GM12878 (cell line): Measurements from ENCODE around the gene SIK3. TPM values are rescaled to one million over a fixed set of nuclear protein-coding genes. Genes with fewer than 3 reads are reported as not detected.

Source experiments
- ATAC-seq: fragments of 200-7000 bp; cut with Tn5 transposase; 3 replicates; pipeline ENCODE4 v1.9.1; 2020; ENCODE audit warnings: mild to moderate bottlenecking, moderate library complexity
- BruUV-seq: library from RNA; stranded (reverse); fragments of 400-500 nt; replicated peaks from 2 replicates; lab custom pipeline; 2021; lab: Mats Ljungman, UMichigan
- CTCF ChIA-PET: fragments of 300-600 bp; sonication (Branson Sonifier 250); formaldehyde crosslinking; extraction: SDS; loops from one replicate; lab custom pipeline; 2021; ENCODE audit warnings: inconsistent platforms; lab: Yijun Ruan, JAX
- POLR2A ChIA-PET: fragments of 350-600 bp; formaldehyde crosslinking; extraction: SDS; loops from one replicate; lab custom pipeline; 2021; ENCODE audit warnings: inconsistent platforms; lab: Charles Lee
- RAD21 ChIA-PET: fragments of 300-600 bp; sonication (Branson Sonifier 250); formaldehyde crosslinking; loops from one replicate; lab custom pipeline; 2023; ENCODE audit warnings: antibody characterized with exemption; ENCODE audit not compliant: unreplicated experiment; lab: Charles Lee
- SMC1A ChIA-PET: fragments of 300-600 bp; sonication (Branson Sonifier 250); formaldehyde crosslinking; loops from one replicate; lab custom pipeline; 2023; ENCODE audit not compliant: unreplicated experiment, uncharacterized antibody; lab: Charles Lee
- DNase-seq: peaks from one replicate; pipeline ENCODE4 v3.0.0-alpha.2; 2011; ENCODE audit warnings: low read depth, low spot score
- FAIRE-seq: peaks from 3 replicates; lab custom pipeline; 2011; peaks lifted over from hg19 to GRCh38; lab: Jason Lieb, UNC
- H2AFZ ChIP-seq: 2 replicates; pipeline ENCODE4 v1.6.0; 2011; ENCODE audit warnings: low read depth, low read length, control low read depth; ENCODE audit not compliant: control insufficient read depth
- H3K27ac ChIP-seq: 2 replicates; pipeline ENCODE4 v1.5.1; 2011; ENCODE audit warnings: control low read depth; ENCODE audit not compliant: control insufficient read depth, insufficient read depth
- H3K27me3 ChIP-seq, 2 experiments: replicated peaks in 1 of 2; 2 replicates each; pipeline versions ENCODE4 v1.6.0 to v1.6.1; 2011; ENCODE audit warnings: low read length in 1 of 2; ENCODE audit not compliant: control insufficient read depth in 2 of 2, insufficient read depth in 2 of 2
- H3K36me3 ChIP-seq, 2 experiments: 2 replicates each; pipeline ENCODE4 v1.5.1; 2011; ENCODE audit warnings: low read length in 1 of 2; ENCODE audit not compliant: control insufficient read depth in 2 of 2, insufficient read depth in 2 of 2
- H3K4me1 ChIP-seq: 2 replicates; pipeline ENCODE4 v1.6.1; 2011; ENCODE audit warnings: mild to moderate bottlenecking, low read length, moderate library complexity, mixed read lengths; ENCODE audit not compliant: control insufficient read depth, insufficient read depth
- H3K4me2 ChIP-seq: 2 replicates; pipeline ENCODE4 v1.6.0; 2011; ENCODE audit warnings: control low read depth; ENCODE audit not compliant: control insufficient read depth, insufficient read depth
- H3K4me3 ChIP-seq: fragments of 200-600 bp; sonication (generic); 2 replicates; pipeline ENCODE4 v1.5.1; 2016
- H3K79me2 ChIP-seq: 2 replicates; pipeline ENCODE4 v1.6.0; 2011; ENCODE audit warnings: low read length; ENCODE audit not compliant: control insufficient read depth, insufficient read depth
- H3K9ac ChIP-seq: 2 replicates; pipeline ENCODE4 v1.8.0; 2011; ENCODE audit warnings: low read length, control low read depth, mixed read lengths; ENCODE audit not compliant: control insufficient read depth, insufficient read depth
- H3K9me3 ChIP-seq: replicated peaks from 3 replicates; pipeline ENCODE4 v1.5.1; 2011; ENCODE audit warnings: mild to moderate bottlenecking, low read length; ENCODE audit not compliant: control insufficient read depth, insufficient read depth
- H4K20me1 ChIP-seq: 2 replicates; pipeline ENCODE4 v1.6.0; 2011; ENCODE audit not compliant: control insufficient read depth, insufficient read depth
- ATF7 ChIP-seq: fragments of 450-650 bp; IDR thresholded peaks from 2 replicates; pipeline ENCODE4 v1.6.1; 2016; ENCODE audit warnings: low read depth, mild to moderate bottlenecking
- BCLAF1 ChIP-seq: fragments of 450-650 bp; IDR thresholded peaks from 2 replicates; pipeline ENCODE4 v1.6.1; 2017; ENCODE audit warnings: antibody characterized with exemption, mild to moderate bottlenecking, moderate library complexity
- CHD1 ChIP-seq: IDR thresholded peaks from 2 replicates; pipeline ENCODE4 v1.6.1; 2012; ENCODE audit warnings: low read depth, low read length, improper control_type of control experiment
- CHD4 ChIP-seq: fragments of 200-600 bp; sonication (generic); IDR thresholded peaks from 2 replicates; pipeline ENCODE4 v1.6.1; 2016; ENCODE audit warnings: mild to moderate bottlenecking
- E2F4 ChIP-seq: IDR thresholded peaks from 2 replicates; pipeline ENCODE4 v1.6.1; 2012; ENCODE audit warnings: low read depth, low read length, improper control_type of control experiment
- ETV6 ChIP-seq, 2 experiments: fragments of 450-650 bp in 1 of 2; IDR thresholded peaks in 1 of 2; conservative IDR thresholded peaks in 1 of 2; 2 replicates each; pipeline ENCODE4 v1.6.1; 2014; ENCODE audit warnings: antibody characterized with exemption in 1 of 2, borderline replicate concordance in 1 of 2, low read depth in 1 of 2, mild to moderate bottlenecking in 1 of 2, moderate library complexity in 1 of 2
- JUND ChIP-seq: IDR thresholded peaks from 2 replicates; pipeline ENCODE4 v1.6.1; 2012; ENCODE audit warnings: low read depth, mild to moderate bottlenecking, low read length, improper control_type of control experiment, moderate library complexity
- KAT2A ChIP-seq: conservative IDR thresholded peaks from 2 replicates; pipeline ENCODE4 v1.6.1; 2011; ENCODE audit warnings: low read depth, low read length; ENCODE audit not compliant: control insufficient read depth
- KDM1A ChIP-seq: fragments of 200-600 bp; sonication (generic); IDR thresholded peaks from 2 replicates; pipeline ENCODE4 v1.6.1; 2016; ENCODE audit warnings: borderline replicate concordance
- MTA3 ChIP-seq: IDR thresholded peaks from 2 replicates; pipeline ENCODE4 v1.6.1; 2012; ENCODE audit warnings: low read length, inconsistent platforms, borderline replicate concordance
- NFIC ChIP-seq: IDR thresholded peaks from 2 replicates; pipeline ENCODE4 v1.6.1; 2012; ENCODE audit warnings: low read depth, mild to moderate bottlenecking, inconsistent platforms, low read length, moderate library complexity
- POU2F2 ChIP-seq: IDR thresholded peaks from 3 replicates; pipeline ENCODE4 v1.6.1; 2011; ENCODE audit warnings: low read depth, mild to moderate bottlenecking, low read length, borderline replicate concordance
- RELA ChIP-seq: fragments of 450-650 bp; IDR thresholded peaks from 2 replicates; pipeline ENCODE4 v1.8.0; 2014; ENCODE audit warnings: borderline replicate concordance; ENCODE audit not compliant: partially characterized antibody
- SIN3A ChIP-seq: IDR thresholded peaks from 2 replicates; pipeline ENCODE4 v1.6.1; 2012; ENCODE audit warnings: low read depth, low read length, improper control_type of control experiment
- SUZ12 ChIP-seq: fragments of 200-600 bp; sonication (generic); IDR thresholded peaks from one replicate; pipeline ENCODE4 v1.6.1; 2018; ENCODE audit warnings: antibody characterized with exemption, mild to moderate bottlenecking; ENCODE audit not compliant: unreplicated experiment
- TAF1 ChIP-seq: IDR thresholded peaks from 2 replicates; pipeline ENCODE4 v1.6.1; 2011; ENCODE audit warnings: mild to moderate bottlenecking, low read depth, low read length, borderline replicate concordance
- ZNF24 ChIP-seq: fragments of 450-650 bp; IDR thresholded peaks from 2 replicates; pipeline ENCODE4 v1.6.1; 2017; ENCODE audit warnings: antibody characterized with exemption, mild to moderate bottlenecking
- ZZZ3 ChIP-seq: IDR thresholded peaks from 2 replicates; pipeline ENCODE4 v1.6.1; 2011; ENCODE audit warnings: low read depth; ENCODE audit not compliant: control insufficient read depth, insufficient read length
- WGBS: methylation state at CpG from one replicate; pipeline ENCODE4 v1.1.6; 2016; ENCODE audit warnings: low lambda C conversion rate; ENCODE audit not compliant: insufficient replicate concordance, insufficient coverage; ENCODE audit errors: missing lambda C conversion rate; 5-methylcytosine and 5-hydroxymethylcytosine counted together
- in situ Hi-C: fragments of 300-500 bp; cut with MboI; formaldehyde crosslinking; loops from 9 replicates; pipeline ENCODE4 v1.14.3; 2018; ENCODE audit warnings: mixed read lengths
- intact Hi-C: fragments of 100-400 bp; cut with micrococcal nuclease; formaldehyde crosslinking; loops from one replicate; pipeline ENCODE4 v1.14.2; 2022; ENCODE audit not compliant: unreplicated experiment
- polyA plus RNA-seq, 11 experiments: library from polyadenylated mRNA; depleted of rRNA in 4 of 11; unstranded in 6 of 11; stranded (reverse) in 5 of 11; fragments of >200 nt; fragmentation: Nextera tagmentation in 4 of 11; fragmentation: Illumina TruSeq in 1 of 11; extraction: Ambion mirVana in 4 of 11; extraction: Trizol in 1 of 11; gene quantifications; 1 replicate in 1 of 11; 2 replicates in 10 of 11; pipeline versions ENCODE4 v1.2.1 to v1.2.3, GENCODE V29; 2011 to 2016; ENCODE audit warnings: inconsistent platforms in 2 of 11, missing spikeins in 2 of 11, low read depth in 1 of 11
- total RNA-seq, 4 experiments: library from RNA; depleted of rRNA in 3 of 4; stranded (reverse); fragments of >200 nt in 3 of 4; fragmentation: Illumina TruSeq in 1 of 4; extraction: Trizol in 1 of 4; gene quantifications; 2 replicates each; pipeline versions ENCODE4 v1.2.1 to v1.2.3, GENCODE V29; 2013 to 2021

Gene SIK3
- total and polyA plus RNA-seq, 10 of the 15 experiments (the other 5 are each of a cell fraction or from before 2014, with no cell fraction given): 2.5 to 31.9 (median 11.1) TPM

- FAIRE-seq: no peak
- ChIA-PET POLR2A (no interaction called here), CTCF (no interaction called here), RAD21 (interaction anchor here (0.9 kb wide), 1 partner anchor 129 kb away, joined by 3 read pairs; no protein-coding TSS in a partner anchor), SMC1A (interaction anchor here (0.8 to 4.9 kb wide), 4 partner anchors 8 to 22 kb away, joined by 3 to 18 read pairs (median 3); no protein-coding TSS in a partner anchor)
- 86% methylated on average over 4 of the region's 4 CpGs for WGBS
- H3K27me3 ChIP-seq: no peaks in the 10 kb centered on the region
- no peaks in the 10 kb centered on the region for H3K36me3 ChIP-seq
- in situ Hi-C loops: no loop called here
- no peak overlapping the region for H3K4me3 ChIP-seq
- BruUV-seq: no TSS peak
- H3K4me1 ChIP-seq: no peaks in the 10 kb centered on the region
- no peak overlapping the region for H3K27ac ChIP-seq
- H4K20me1 ChIP-seq: no peaks in the 10 kb centered on the region
- H3K9me3 ChIP-seq: no peaks in the 10 kb centered on the region
- no peak overlapping the region for H3K9ac ChIP-seq
- no peak overlapping the region for H2AFZ ChIP-seq
- H3K79me2 ChIP-seq: no peaks in the 10 kb centered on the region; the same call in 1 of the 2 replicates
- intact Hi-C loops: no loop called here
- no peak for ATAC-seq
- TF ChIP-seq NFIC: no peak
- no peak for TF ChIP-seq E2F4
- TF ChIP-seq ATF7: no peak
- no peak for TF ChIP-seq ETV6 (conservative IDR thresholded peaks at IDR 0.05 in 1 of 2, IDR thresholded peaks at IDR 0.05 in 1 of 2; ENCODE audit: borderline replicate concordance in 1 of 2, low read depth in 1 of 2)
- TF ChIP-seq ZNF24: no peak
- TF ChIP-seq TAF1: no peak
- no peak for TF ChIP-seq SIN3A
- no peak for TF ChIP-seq RELA
- TF ChIP-seq BCLAF1: no peak
- TF ChIP-seq KAT2A: no peak
- TF ChIP-seq POU2F2: no peak
- TF ChIP-seq CHD4: no peak
- TF ChIP-seq SUZ12: no peak
- TF ChIP-seq CHD1: no peak
- TF ChIP-seq KDM1A: no peak
- TF ChIP-seq ZZZ3: no peak
- no peak for TF ChIP-seq JUND
- no peak for TF ChIP-seq MTA3
- TF ChIP-seq, all 136 proteins: peak for 0
- no peak overlapping the region for H3K4me2 ChIP-seq
- DNase-seq: no peak
Observed at GRCh38 chr11:116964269-116964668, 134.0 kb downstream of the SIK3 start.
